PC-3 (cell line): ENCODE measurements around the gene RIMOC1. TPM values are rescaled to one million over a fixed set of nuclear protein-coding genes. Genes with fewer than 3 reads are reported as not detected.

Experiments used
- ATAC-seq: fragments of 200-7000 bp; cut with Tn5 transposase; 2 replicates; pipeline ENCODE4 v1.9.1; 2020; ENCODE audit warnings: mild to moderate bottlenecking, moderate library complexity
- BruUV-seq: library from RNA; stranded (reverse); fragments of 400-500 nt; replicated peaks from 2 replicates; lab custom pipeline; 2021; lab: Mats Ljungman, UMichigan
- CTCF ChIA-PET: fragments of 300-600 bp; sonication (Branson Sonifier 250); formaldehyde crosslinking; loops from one replicate; lab custom pipeline; 2022; ENCODE audit warnings: antibody characterized with exemption; lab: Charles Lee
- POLR2A ChIA-PET: fragments of 300-600 bp; sonication (Branson Sonifier 250); formaldehyde crosslinking; loops from one replicate; lab custom pipeline; 2022; ENCODE audit warnings: antibody characterized with exemption; ENCODE audit not compliant: unreplicated experiment; lab: Charles Lee
- DNase-seq: peaks from one replicate; pipeline ENCODE4 v3.0.0-alpha.2; 2015
- H2AFZ ChIP-seq: fragments of 300-600 bp; sonication (generic); 2 replicates; pipeline ENCODE4 v1.6.0; 2016; ENCODE audit warnings: antibody characterized with exemption, low read length
- H3F3A ChIP-seq: fragments of 300-600 bp; sonication (generic); one replicate; pipeline ENCODE4 v1.6.0; 2017; ENCODE audit warnings: antibody characterized with exemption, low read length, control low read depth, mild to moderate bottlenecking; ENCODE audit not compliant: unreplicated experiment
- H3K27ac ChIP-seq: fragments of 300-600 bp; sonication (generic); 2 replicates; pipeline ENCODE4 v1.5.1; 2016; ENCODE audit warnings: mild to moderate bottlenecking, low read length
- H3K27me3 ChIP-seq: fragments of 300-600 bp; sonication (generic); 2 replicates; pipeline ENCODE4 v1.6.1; 2016; ENCODE audit warnings: low read length, mixed read lengths
- H3K36me3 ChIP-seq: fragments of 300-600 bp; sonication (generic); 2 replicates; pipeline ENCODE4 v1.6.1; 2016; ENCODE audit warnings: low read depth, mixed run types, low read length, mixed read lengths
- H3K4me1 ChIP-seq: fragments of 300-600 bp; sonication (generic); 2 replicates; pipeline ENCODE4 v1.5.1; 2016; ENCODE audit warnings: low read length; ENCODE audit not compliant: insufficient read depth
- H3K4me2 ChIP-seq: fragments of 300-600 bp; sonication (generic); 2 replicates; pipeline ENCODE4 v1.6.0; 2016; ENCODE audit warnings: low read length
- H3K4me3 ChIP-seq: fragments of 300-600 bp; sonication (generic); 2 replicates; pipeline ENCODE4 v1.5.1; 2016; ENCODE audit warnings: mild to moderate bottlenecking, low read length, mixed read lengths
- H3K79me2 ChIP-seq: fragments of 300-600 bp; sonication (generic); 2 replicates; pipeline ENCODE4 v1.6.1; 2017; ENCODE audit warnings: low read length, mixed read lengths
- H3K9ac ChIP-seq: fragments of 300-600 bp; sonication (generic); 2 replicates; pipeline ENCODE4 v1.6.0; 2016; ENCODE audit warnings: mild to moderate bottlenecking, low read length
- H3K9me2 ChIP-seq: fragments of 300-600 bp; sonication (generic); replicated peaks from 2 replicates; pipeline ENCODE4 v1.6.1; 2016; ENCODE audit warnings: mixed run types, low read length, mixed read lengths
- H3K9me3 ChIP-seq: fragments of 300-600 bp; sonication (generic); 2 replicates; pipeline ENCODE4 v1.6.1; 2016; ENCODE audit warnings: low read length, mixed read lengths
- H4K20me1 ChIP-seq: fragments of 300-600 bp; sonication (generic); 2 replicates; pipeline ENCODE4 v1.6.1; 2016; ENCODE audit warnings: low read length, mixed read lengths
- EZH2 ChIP-seq: fragments of 300-600 bp; sonication (generic); IDR thresholded peaks from one replicate; pipeline ENCODE4 v1.6.1; 2017; ENCODE audit warnings: antibody characterized with exemption, mild to moderate bottlenecking, low read length; ENCODE audit not compliant: unreplicated experiment
- EZH2phosphoT487 ChIP-seq: fragments of 300-600 bp; sonication (generic); IDR thresholded peaks from 2 replicates; pipeline ENCODE4 v1.6.1; 2018; ENCODE audit warnings: mild to moderate bottlenecking, antibody characterized with exemption, low read length, borderline replicate concordance
- intact Hi-C: fragments of 100-400 bp; cut with micrococcal nuclease; formaldehyde crosslinking; loops from 2 replicates; pipeline ENCODE4 v1.9.0; 2023
- total RNA-seq: library from RNA; depleted of rRNA; stranded (reverse); fragments of >200 nt; gene quantifications from 2 replicates; pipeline ENCODE4 v1.2.3, GENCODE V29; 2014
- TF ChIP-seq, protein P1 (sequence below): fragments of 300-600 bp; sonication (generic); conservative IDR thresholded peaks from 2 replicates; pipeline ENCODE4 v1.5.1; 2017; ENCODE audit warnings: antibody characterized with exemption, low read depth, mild to moderate bottlenecking, low read length

RIMOC1 gene
- total RNA-seq, 1 experiment from 2014 or later = 11.3 TPM

DNA sequence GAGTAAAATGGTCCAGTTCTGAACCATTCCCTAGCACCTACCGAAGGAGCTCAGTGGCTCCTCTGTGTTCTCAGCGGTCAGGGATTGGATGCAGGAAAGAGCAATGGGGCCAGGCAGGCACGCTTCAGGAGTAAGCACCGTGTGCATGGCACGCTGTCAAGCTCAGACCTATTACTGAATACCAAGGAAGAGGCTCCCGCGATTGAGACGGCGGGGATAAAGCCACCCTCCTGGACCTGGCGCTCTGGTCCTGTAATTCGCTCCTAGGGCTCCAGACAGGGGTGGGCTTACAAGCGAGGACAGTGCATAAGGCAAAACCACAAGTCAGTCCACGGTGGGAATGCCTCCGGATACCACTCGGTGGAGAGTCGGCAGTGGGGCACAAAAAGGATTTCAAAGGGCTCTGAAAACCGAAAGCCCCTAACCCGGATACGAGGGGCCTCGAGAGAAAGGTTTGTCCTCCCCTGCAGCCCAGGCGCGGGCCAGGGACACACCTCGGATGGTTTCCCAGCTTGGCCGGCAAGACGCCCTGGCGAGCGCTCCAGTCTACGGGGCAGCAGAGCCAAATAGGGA is 34.9 kb upstream of the RIMOC1 start:
- intact Hi-C loops = no loop called here

DNA sequence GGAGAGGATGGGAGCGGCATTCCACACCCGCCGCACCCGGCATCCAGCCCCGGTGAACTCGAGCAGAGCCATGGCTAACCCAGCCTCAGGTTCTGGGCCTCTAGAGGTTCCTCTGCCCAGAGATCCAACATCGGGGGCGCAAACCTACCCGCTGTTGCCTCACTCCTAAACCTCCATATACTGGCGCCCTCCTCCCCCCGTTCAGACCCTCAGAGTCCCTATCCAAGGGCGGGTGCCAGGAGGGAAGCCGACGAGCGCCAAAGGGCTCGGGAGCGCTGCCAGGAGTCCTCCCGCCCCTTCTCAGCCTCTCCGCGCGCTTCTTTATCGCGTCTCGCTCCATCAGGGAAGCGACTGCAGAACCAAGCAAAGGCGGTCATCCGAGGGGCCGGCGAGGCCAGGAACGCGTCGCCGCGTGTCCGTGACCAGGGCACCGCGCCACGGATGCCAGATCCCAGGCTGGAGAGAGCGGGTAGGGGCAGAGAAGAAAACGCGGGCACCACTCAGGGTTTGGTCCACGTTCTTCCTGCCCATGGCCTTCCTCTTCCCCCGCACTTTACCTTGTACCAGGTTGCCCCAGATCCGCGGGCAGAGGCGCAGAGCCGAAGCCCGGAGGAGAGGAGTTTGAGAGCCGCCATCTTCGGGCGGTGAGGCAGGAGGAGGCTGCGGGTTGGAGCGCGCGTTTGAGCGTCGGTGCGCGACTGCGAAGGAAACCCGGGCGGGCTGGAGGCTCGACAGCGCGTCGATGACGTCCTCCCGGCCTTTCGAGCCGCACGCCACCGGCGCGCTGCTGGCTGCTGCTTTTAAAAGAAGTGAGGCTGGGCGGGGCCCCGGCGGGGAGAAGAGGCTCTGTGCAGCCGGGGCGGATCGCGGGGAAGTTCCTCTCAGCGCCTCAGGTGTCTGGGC is 34.2 kb upstream of the RIMOC1 start, which contains the start of gene OXCT1:
TSS of gene OXCT1 (minus strand) at position 702 of the 903 bp plus-strand sequence. CDS start at position 635, 67 bp downstream.
- Histone ChIP-seq H3K4me3 (peak within 1 kb of the TSS; percentile 77), H3K27ac (peak within 1 kb of the TSS; percentile 13), H3K9me2 (no peaks in the 10 kb centered on the region), H2AFZ (peak within 1 kb of the TSS; percentile 83), H3F3A (no peaks in the 10 kb centered on the region), H4K20me1 (no peaks in the 10 kb centered on the region), H3K4me2 (peak within 1 kb of the TSS; percentile 89), H3K9ac (peak within 1 kb of the TSS; percentile 55), H3K27me3 (no peaks in the 10 kb centered on the region), H3K36me3 (no peaks in the 10 kb centered on the region), H3K79me2 (peaks cover 34% of the 10 kb centered on the region), H3K4me1 (peaks cover 22% of the 10 kb centered on the region), H3K9me3 (no peaks in the 10 kb centered on the region)
- peak; percentile 93 for DNase-seq
- peak; percentile 79 for ATAC-seq
- BruUV-seq = TSS peak; percentile 50
- TF ChIP-seq EZH2 = no peak
- TF ChIP-seq EZH2phosphoT487 = peak; percentile 94
- TF ChIP-seq, protein P1, sequence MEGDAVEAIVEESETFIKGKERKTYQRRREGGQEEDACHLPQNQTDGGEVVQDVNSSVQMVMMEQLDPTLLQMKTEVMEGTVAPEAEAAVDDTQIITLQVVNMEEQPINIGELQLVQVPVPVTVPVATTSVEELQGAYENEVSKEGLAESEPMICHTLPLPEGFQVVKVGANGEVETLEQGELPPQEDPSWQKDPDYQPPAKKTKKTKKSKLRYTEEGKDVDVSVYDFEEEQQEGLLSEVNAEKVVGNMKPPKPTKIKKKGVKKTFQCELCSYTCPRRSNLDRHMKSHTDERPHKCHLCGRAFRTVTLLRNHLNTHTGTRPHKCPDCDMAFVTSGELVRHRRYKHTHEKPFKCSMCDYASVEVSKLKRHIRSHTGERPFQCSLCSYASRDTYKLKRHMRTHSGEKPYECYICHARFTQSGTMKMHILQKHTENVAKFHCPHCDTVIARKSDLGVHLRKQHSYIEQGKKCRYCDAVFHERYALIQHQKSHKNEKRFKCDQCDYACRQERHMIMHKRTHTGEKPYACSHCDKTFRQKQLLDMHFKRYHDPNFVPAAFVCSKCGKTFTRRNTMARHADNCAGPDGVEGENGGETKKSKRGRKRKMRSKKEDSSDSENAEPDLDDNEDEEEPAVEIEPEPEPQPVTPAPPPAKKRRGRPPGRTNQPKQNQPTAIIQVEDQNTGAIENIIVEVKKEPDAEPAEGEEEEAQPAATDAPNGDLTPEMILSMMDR = no peak
- intact Hi-C loops = loop anchor here (1.0 to 5.0 kb wide), 2 partner anchors 34 to 47 kb away; partner anchors contain the start of gene RIMOC1
- POLR2A ChIA-PET = no interaction called here
- CTCF ChIA-PET = no interaction called here

More for the DNA sequence above, 34.9 kb upstream of the RIMOC1 start:
- Histone ChIP-seq H3K4me1 (peaks cover 27% of the 10 kb centered on the region), H3K9me3 (no peaks in the 10 kb centered on the region), H4K20me1 (no peaks in the 10 kb centered on the region), H3K36me3 (no peaks in the 10 kb centered on the region), H2AFZ (peak overlapping the region; percentile 83), H3K27me3 (no peaks in the 10 kb centered on the region), H3F3A (no peaks in the 10 kb centered on the region), H3K4me3 (peak overlapping the region; percentile 77), H3K4me2 (peak overlapping the region; percentile 89), H3K9me2 (no peaks in the 10 kb centered on the region), H3K9ac (peak overlapping the region; percentile 55), H3K27ac (no peak overlapping the region), H3K79me2 (peaks cover 34% of the 10 kb centered on the region)
- POLR2A ChIA-PET = interaction anchor here (0.6 kb wide), 1 partner anchor 235 kb away, joined by 3 read pairs; no protein-coding TSS in a partner anchor
- peak; percentile 31 for DNase-seq
- BruUV-seq = no TSS peak
- CTCF ChIA-PET = no interaction called here
- TF ChIP-seq EZH2phosphoT487 (no peak), EZH2 (no peak)
- TF ChIP-seq, protein P1 = no peak
- ATAC-seq = peak; percentile 22
